ENCODE data around the gene SLC24A3. TPM values are rescaled to one million over a fixed set of nuclear protein-coding genes. Genes with fewer than 3 reads are reported as not detected.

Gene SLC24A3
- total and polyA plus RNA-seq, 11 donors = 0.26 to 3.9 (median 0.77) TPM

DNA sequence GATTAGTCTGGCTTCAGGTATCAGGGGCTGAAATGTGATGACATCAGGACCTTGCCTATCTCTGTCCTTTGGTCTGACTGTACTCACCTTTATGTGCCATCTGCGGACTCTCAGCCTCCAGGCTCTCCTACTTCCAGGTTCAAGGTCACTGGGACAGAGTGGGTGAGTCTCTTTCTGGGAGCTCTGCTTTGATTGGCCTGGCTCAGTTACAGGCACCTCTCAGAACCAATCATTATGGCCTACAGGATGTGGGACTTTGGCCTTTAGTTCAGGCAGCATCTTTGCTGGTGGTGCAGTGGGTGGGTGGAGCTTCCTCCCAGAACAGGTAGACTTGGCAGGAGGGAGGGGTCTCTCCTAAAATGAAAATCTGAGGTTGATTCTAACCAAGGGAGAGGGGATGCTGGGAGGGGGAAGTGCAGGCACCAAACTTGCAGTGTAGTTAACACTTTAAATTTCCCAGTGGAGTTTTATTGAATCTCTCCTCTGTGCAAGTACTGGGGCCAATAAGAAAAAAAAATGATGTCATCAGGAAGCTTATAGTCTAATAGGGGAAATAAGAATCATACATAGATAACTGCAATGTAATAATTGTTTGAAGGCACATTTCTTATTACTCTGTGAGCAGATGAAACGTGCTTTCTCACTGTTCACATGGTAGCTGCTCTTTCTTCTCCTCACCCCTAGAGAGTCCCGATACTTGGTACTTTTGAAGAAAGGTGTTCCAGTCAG is 53.4 kb downstream of the SLC24A3 start:
- ATAC-seq = no peak
- WGBS, 4 donors = 68 to 91% (median 85%) methylated on average over 3 of the region's 3 CpGs
- Histone ChIP-seq H3K9me3 (no peaks in the 10 kb centered on the region), H3K27me3 (peaks cover 0 to 7% (median 0%) of the 10 kb centered on the region in 9 donors), H3K4me1 (no peaks in the 10 kb centered on the region), H3K4me3 (no peak overlapping the region), H3K27ac (no peak overlapping the region), H3K36me3 (no peaks in the 10 kb centered on the region)
- intact Hi-C loops (cut with DNase I) = no loop called here
- TF ChIP-seq CTCF (IDR thresholded peaks at IDR 0.05) (no peak), POLR2A (IDR thresholded peaks at IDR 0.05) (no peak)
- no peak for DNase-seq

- TF ChIP-seq CTCF (IDR thresholded peaks at IDR 0.05) = no peak
- no peak for TF ChIP-seq POLR2A (IDR thresholded peaks at IDR 0.05)
- DNase-seq (no peak), ATAC-seq (no peak)
- WGBS, 4 donors = 86 to 94% (median 91%) methylated on average over 2 of the region's 2 CpGs
- Histone ChIP-seq H3K27ac (no peak overlapping the region), H3K27me3 (peaks cover 0 to 7% (median 0%) of the 10 kb centered on the region in 9 donors), H3K4me3 (no peak overlapping the region), H3K9me3 (no peaks in the 10 kb centered on the region), H3K4me1 (no peaks in the 10 kb centered on the region), H3K36me3 (no peaks in the 10 kb centered on the region)
- intact Hi-C loops (cut with DNase I) = no loop called here
Observed at GRCh38 chr20:19268426-19268825, 56.0 kb downstream of the SLC24A3 start.

DNA sequence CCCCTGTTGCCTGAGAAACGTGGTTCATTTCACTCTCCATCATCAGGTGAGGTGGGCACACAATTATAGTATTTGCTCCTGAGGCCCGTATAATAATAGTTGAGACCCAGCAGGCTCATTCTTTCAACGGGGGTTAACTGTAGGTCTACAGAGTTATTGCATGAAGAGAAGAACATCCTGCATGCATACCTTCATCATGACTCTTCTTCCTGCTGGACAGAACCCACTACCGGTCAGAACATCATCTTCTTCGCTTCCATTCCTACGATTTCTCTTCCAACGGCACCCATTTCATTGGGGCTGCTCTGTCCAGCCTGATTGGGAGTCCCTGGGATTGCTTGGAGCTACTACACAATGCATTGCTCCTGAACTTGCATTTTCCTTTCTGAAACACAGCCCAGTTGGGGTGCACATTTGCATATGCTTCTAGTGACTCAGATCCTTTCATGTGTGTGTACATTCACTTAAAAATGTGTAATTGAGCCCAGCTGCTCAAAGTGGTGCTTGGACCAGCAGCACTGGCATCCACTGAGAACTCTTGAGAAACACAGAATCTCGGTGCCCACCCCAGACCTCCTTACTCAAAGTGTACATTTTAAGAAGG is 57.4 kb downstream of the SLC24A3 start:
- H3K4me3 ChIP-seq = no peak overlapping the region
- ATAC-seq (no peak), DNase-seq (no peak)
- H3K27me3 ChIP-seq = peaks cover 0 to 7% (median 0%) of the 10 kb centered on the region in 9 donors
- H3K9me3 ChIP-seq = no peaks in the 10 kb centered on the region
- intact Hi-C loops (cut with DNase I) = loop anchor here in 1 of 10 donors (10.0 kb wide), 1 partner anchor 105 kb away; no protein-coding TSS in a partner anchor
- WGBS, 4 donors = 79 to 89% (median 87%) methylated on average over 8 of the region's 8 CpGs
- no peak for TF ChIP-seq CTCF (IDR thresholded peaks at IDR 0.05)
- TF ChIP-seq POLR2A (IDR thresholded peaks at IDR 0.05) = no peak
- H3K27ac ChIP-seq = no peak overlapping the region
- H3K36me3 ChIP-seq = no peaks in the 10 kb centered on the region
- H3K4me1 ChIP-seq = peaks cover 0 to 8% (median 4%) of the 10 kb centered on the region in 12 donors

GRCh38 chr20:19271879-19272651 is 59.6 kb downstream of the SLC24A3 start:
- ATAC-seq (no peak), DNase-seq (no peak)
- H3K27ac ChIP-seq = no peak overlapping the region
- intact Hi-C loops (cut with DNase I) = loop anchor here in 1 of 10 donors (10.0 kb wide), 1 partner anchor 103 kb away; no protein-coding TSS in a partner anchor
- no peak overlapping the region for H3K4me3 ChIP-seq
- H3K9me3 ChIP-seq = no peaks in the 10 kb centered on the region
- H3K4me1 ChIP-seq = peaks cover 0 to 22% (median 15%) of the 10 kb centered on the region in 12 donors
- peaks cover 0 to 7% (median 0%) of the 10 kb centered on the region in 9 donors for H3K27me3 ChIP-seq
- no peaks in the 10 kb centered on the region for H3K36me3 ChIP-seq
- WGBS, 4 donors = 88 to 94% (median 92%) methylated on average over 7 of the region's 7 CpGs
- TF ChIP-seq POLR2A (IDR thresholded peaks at IDR 0.05) (no peak), CTCF (IDR thresholded peaks at IDR 0.05) (no peak)

Data from heart left ventricle (tissue), 16 donors.